ENCODE results near the gene GALNT14.

GALNT14 gene

GRCh38 chr2:30883184-30883583 is 255.1 kb downstream of the GALNT14 start:
- no peak for DNase-seq

GRCh38 chr2:30880516-30880915 is 257.7 kb downstream of the GALNT14 start:
- DNase-seq = no peak

- DNase-seq = no peak
Measured at GRCh38 chr2:30877833-30878232, 260.4 kb downstream of the GALNT14 start.

GRCh38 chr2:30872797-30873196 is 265.4 kb downstream of the GALNT14 start:
- no peak for DNase-seq

GRCh38 chr2:30871980-30872789 is 266.1 kb downstream of the GALNT14 start:
- DNase-seq = no peak

- no peak for DNase-seq
Measured at GRCh38 chr2:30871440-30871839, 266.8 kb downstream of the GALNT14 start.

GRCh38 chr2:30869988-30870387 is 268.3 kb downstream of the GALNT14 start:
- no peak for DNase-seq

- no peak for DNase-seq
Measured at GRCh38 chr2:30867385-30867784, 270.9 kb downstream of the GALNT14 start.

GRCh38 chr2:30866974-30867373 is 271.3 kb downstream of the GALNT14 start:
- DNase-seq = no peak

GRCh38 chr2:30865892-30866681 is 272.2 kb downstream of the GALNT14 start:
- DNase-seq = no peak

- DNase-seq = no peak
Measured at GRCh38 chr2:30865243-30865642, 273.0 kb downstream of the GALNT14 start.

- DNase-seq = no peak
Measured at GRCh38 chr2:30862054-30862651, 276.1 kb downstream of the GALNT14 start.

- DNase-seq = no peak
Measured at GRCh38 chr2:30860726-30861125, 277.5 kb downstream of the GALNT14 start.
